ENCODE data around the gene KBTBD3.

GRCh38 chr11:106047631-106048030 lies 29.5 kb downstream of the KBTBD3 start:
- no peak for TF ChIP-seq CTCF (IDR thresholded peaks at IDR 0.05)
- no peak for TF ChIP-seq EP300 (IDR thresholded peaks at IDR 0.05)
- no peak for TF ChIP-seq POLR2A (IDR thresholded peaks at IDR 0.05; ENCODE audit: low read depth)
- no peak for TF ChIP-seq POLR2AphosphoS5 (IDR thresholded peaks at IDR 0.05)

All from esophagus muscularis mucosa (tissue), 4 donors.